A549 (cell line): ENCODE measurements around the gene AUTS2. TPM values are rescaled to one million over a fixed set of nuclear protein-coding genes. Genes with fewer than 3 reads are reported as not detected.

Source experiments
- ATAC-seq, 2 experiments: fragments of 200-7000 bp in 1 of 2; fragments of >200 bp in 1 of 2; cut with Nextera tagmentation in 1 of 2; cut with Tn5 transposase in 1 of 2; 3 replicates each; pipeline versions ENCODE4 v1.8.0 to v1.9.1; 2018 to 2020; ENCODE audit warnings: mild to moderate bottlenecking in 1 of 2, moderate library complexity in 1 of 2
- CTCF ChIA-PET: fragments of 300-600 bp; sonication (Branson Sonifier 250); formaldehyde crosslinking; extraction: SDS; loops from one replicate; lab custom pipeline; 2021; ENCODE audit warnings: antibody characterized with exemption, inconsistent platforms; lab: Yijun Ruan, JAX
- POLR2A ChIA-PET: fragments of 350-600 bp; formaldehyde crosslinking; extraction: SDS; loops from one replicate; lab custom pipeline; 2021; ENCODE audit warnings: antibody characterized with exemption, inconsistent platforms; lab: Yijun Ruan, JAX
- DNase-seq, 2 experiments: peaks; one replicate each; pipeline versions ENCODE4 v3.0.0 to v3.0.0-alpha.2; 2011 to 2016; ENCODE audit warnings: low read depth in 1 of 2, low spot score in 1 of 2
- FAIRE-seq: peaks from 2 replicates; lab custom pipeline; 2011; peaks lifted over from hg19 to GRCh38; lab: Jason Lieb, UNC
- H3K27ac ChIP-seq, 2 experiments: fragments of >200 bp; sonication (Bioruptor Twin); formaldehyde crosslinking; 3 replicates each; pipeline ENCODE4 v1.5.1; 2016 to 2017
- H3K4me1 ChIP-seq: fragments of >200 bp; sonication (Bioruptor Twin); formaldehyde crosslinking; 3 replicates; pipeline ENCODE4 v1.6.1; 2016
- H3K4me2 ChIP-seq: fragments of >200 bp; sonication (Bioruptor Twin); formaldehyde crosslinking; 3 replicates; pipeline ENCODE4 v1.6.1; 2016
- H3K4me3 ChIP-seq: fragments of >200 bp; sonication (Bioruptor Twin); formaldehyde crosslinking; 3 replicates; pipeline ENCODE4 v1.5.1; 2016
- H3K9me3 ChIP-seq: fragments of >200 bp; sonication (Bioruptor Twin); formaldehyde crosslinking; 3 replicates; pipeline ENCODE4 v1.6.1; 2016
- BHLHE40 ChIP-seq: IDR thresholded peaks from 2 replicates; pipeline ENCODE4 v1.6.1; 2012; ENCODE audit warnings: low read depth, low read length, inconsistent platforms
- CHD2 ChIP-seq: fragments of 150-350 bp; IDR thresholded peaks from 2 replicates; pipeline ENCODE4 v1.6.1; 2014; ENCODE audit warnings: low read length; ENCODE audit not compliant: partially characterized antibody
- EHMT2 ChIP-seq: fragments of 200-600 bp; sonication (generic); IDR thresholded peaks from 2 replicates; pipeline ENCODE4 v1.6.1; 2016; ENCODE audit warnings: antibody characterized with exemption, low read depth, mild to moderate bottlenecking, moderate library complexity
- EP300 ChIP-seq, 2 experiments: fragments of >200 bp; sonication (Bioruptor Twin); formaldehyde crosslinking; IDR thresholded peaks; 2 replicates in 1 of 2; 3 replicates in 1 of 2; pipeline ENCODE4 v1.6.1; 2016 to 2017
- ESRRA ChIP-seq: fragments of 150-350 bp; IDR thresholded peaks from 2 replicates; pipeline ENCODE4 v1.6.1; 2014; ENCODE audit warnings: mild to moderate bottlenecking, low read length, borderline replicate concordance
- FOSL2 ChIP-seq, 2 experiments: fragments of 450-650 bp in 1 of 2; fragments of >200 bp in 1 of 2; sonication (Bioruptor Twin) in 1 of 2; formaldehyde crosslinking; IDR thresholded peaks; 2 replicates each; pipeline versions ENCODE4 v1.5.0 to v1.6.1; 2016 to 2020; ENCODE audit warnings: mild to moderate bottlenecking in 1 of 2, moderate library complexity in 1 of 2
- FOXS1 ChIP-seq: fragments of 250-450 bp; sonication (Bioruptor Pico); IDR thresholded peaks from 2 replicates; pipeline ENCODE4 v1.5.0; 2020; ENCODE audit warnings: mild to moderate bottlenecking, moderate library complexity
- HOXA7 ChIP-seq: fragments of 250-450 bp; sonication (Bioruptor Pico); IDR thresholded peaks from 2 replicates; pipeline ENCODE4 v1.5.0; 2020; ENCODE audit warnings: mild to moderate bottlenecking, moderate library complexity
- HOXB13 ChIP-seq: fragments of 250-450 bp; sonication (Bioruptor Pico); IDR thresholded peaks from 2 replicates; pipeline ENCODE4 v1.5.0; 2020; ENCODE audit warnings: low read depth, mild to moderate bottlenecking, moderate library complexity
- HOXB5 ChIP-seq: fragments of 250-450 bp; sonication (Bioruptor Pico); IDR thresholded peaks from 2 replicates; pipeline ENCODE4 v1.5.0; 2020; ENCODE audit warnings: mild to moderate bottlenecking, moderate library complexity
- JUN ChIP-seq, 2 experiments: fragments of >200 bp; sonication (Bioruptor Twin); formaldehyde crosslinking; IDR thresholded peaks; 2 replicates in 1 of 2; 3 replicates in 1 of 2; pipeline ENCODE4 v1.6.1; 2016 to 2017
- MAZ ChIP-seq: fragments of 150-350 bp; IDR thresholded peaks from 2 replicates; pipeline ENCODE4 v1.6.1; 2014; ENCODE audit warnings: antibody characterized with exemption, low read depth, low read length, borderline replicate concordance
- MYC ChIP-seq: IDR thresholded peaks from 2 replicates; pipeline ENCODE4 v1.6.1; 2012; ENCODE audit warnings: mild to moderate bottlenecking, inconsistent platforms, low read length, improper control_type of control experiment, borderline replicate concordance
- NPAS2 ChIP-seq: fragments of 250-450 bp; sonication (Bioruptor Pico); IDR thresholded peaks from 2 replicates; pipeline ENCODE4 v1.8.0; 2022; ENCODE audit warnings: mild to moderate bottlenecking, moderate library complexity, borderline replicate concordance
- POLR2A ChIP-seq: IDR thresholded peaks from 2 replicates; pipeline ENCODE4 v1.6.1; 2012; ENCODE audit warnings: mild to moderate bottlenecking, low read length
- RAD21 ChIP-seq, 2 experiments: fragments of >200 bp in 1 of 2; sonication (Bioruptor Twin) in 1 of 2; formaldehyde crosslinking in 1 of 2; IDR thresholded peaks in 1 of 2; conservative IDR thresholded peaks in 1 of 2; 2 replicates in 1 of 2; 3 replicates in 1 of 2; pipeline ENCODE4 v1.6.1; 2012 to 2018; ENCODE audit warnings: inconsistent platforms in 1 of 2
- RARB ChIP-seq: fragments of 250-450 bp; sonication (Bioruptor Pico); IDR thresholded peaks from 2 replicates; pipeline ENCODE4 v1.8.0; 2021; ENCODE audit warnings: mild to moderate bottlenecking, moderate library complexity
- ZSCAN20 ChIP-seq: fragments of 250-450 bp; sonication (Bioruptor Pico); IDR thresholded peaks from 2 replicates; pipeline ENCODE4 v1.8.0; 2022; ENCODE audit warnings: mild to moderate bottlenecking, moderate library complexity
- WGBS: methylation state at CpG from one replicate; pipeline ENCODE4 v1.1.6; 2017; ENCODE audit errors: missing lambda C conversion rate; 5-methylcytosine and 5-hydroxymethylcytosine counted together
- polyA plus RNA-seq, 4 experiments: library from polyadenylated mRNA; depleted of rRNA in 3 of 4; stranded (reverse); fragments of >200 nt; fragmentation: RNase III in 1 of 4; extraction: RNeasy Plus Mini Kit Qiagen cat#74134 plus additional on column Dnase treatment in 1 of 4; gene quantifications; 2 replicates in 3 of 4; 3 replicates in 1 of 4; pipeline ENCODE4 v1.2.3, GENCODE V29; 2011 to 2017
- TF ChIP-seq, protein P1 (sequence below): fragments of >200 bp; sonication (Bioruptor Twin); formaldehyde crosslinking; IDR thresholded peaks from 3 replicates; pipeline ENCODE4 v1.5.1; 2016
- TF ChIP-seq, protein P2 (sequence below): IDR thresholded peaks from 2 replicates; pipeline ENCODE4 v1.6.1; 2012
- TF ChIP-seq, protein P3 (sequence below): fragments of 450-650 bp; IDR thresholded peaks from 2 replicates; pipeline ENCODE4 v1.6.1; 2014; ENCODE audit warnings: antibody characterized with exemption
- TF ChIP-seq, protein P4 (sequence below): fragments of 200-600 bp; sonication (generic); IDR thresholded peaks from 2 replicates; pipeline ENCODE4 v1.6.1; 2016; ENCODE audit warnings: antibody characterized with exemption, mild to moderate bottlenecking, moderate library complexity

AUTS2 gene
- polyA plus RNA-seq, 2 of the 4 experiments (the other 2 are of a cell fraction) = 1.6 to 3.6 TPM

DNA sequence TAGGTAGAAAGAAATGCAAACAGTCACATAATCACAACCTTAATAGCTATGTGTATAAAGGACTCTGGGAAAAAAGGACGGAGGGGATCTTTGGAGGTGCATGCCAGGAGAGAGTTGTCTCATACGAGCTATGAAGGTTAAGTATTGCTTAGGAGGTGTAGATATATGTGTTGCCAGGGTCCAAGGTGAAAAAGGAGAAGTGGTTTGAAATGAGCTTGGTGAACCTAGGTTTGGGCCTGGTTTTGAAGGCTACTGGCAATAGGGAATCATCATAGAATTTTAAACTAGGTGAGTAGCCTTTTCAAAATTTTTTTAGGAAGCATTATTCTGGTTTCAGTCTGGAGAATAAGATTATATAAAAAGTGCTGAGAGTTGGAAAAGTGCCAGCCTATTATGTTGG, 336.8 kb downstream of the AUTS2 start (continued):
- no peak for TF ChIP-seq ZSCAN20

DNA sequence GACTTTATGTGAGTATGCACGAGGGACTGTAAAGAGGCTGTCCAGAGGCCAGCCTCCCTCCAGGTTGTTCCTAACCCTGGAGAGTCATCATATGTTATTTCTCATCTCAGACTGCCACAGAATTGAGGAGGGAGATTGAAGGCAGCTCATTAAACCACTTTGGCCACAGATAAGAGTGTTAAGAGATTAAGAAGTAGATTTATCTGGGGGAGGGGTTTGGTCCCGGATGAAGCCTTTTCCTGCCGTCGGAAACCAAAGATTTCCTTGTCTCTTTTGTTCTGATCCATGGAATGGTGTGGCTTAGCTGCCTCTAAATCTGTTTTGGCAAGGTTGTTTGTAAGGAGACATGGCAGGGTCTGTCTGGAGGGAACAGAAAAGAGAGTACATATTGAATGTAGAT, 338.8 kb downstream of the AUTS2 start:
- TF ChIP-seq BHLHE40 = no peak
- no peak for TF ChIP-seq FOXS1 (CRISPR knock-in tag)
- no peak for TF ChIP-seq MYC
- TF ChIP-seq ZSCAN20 = no peak
- no peak for TF ChIP-seq EP300 (IDR thresholded peaks at IDR 0.05)
- Histone ChIP-seq H3K4me1 (no peaks in the 10 kb centered on the region), H3K4me3 (no peak overlapping the region), H3K27ac (no peak overlapping the region), H3K4me2 (no peak overlapping the region), H3K9me3 (no peaks in the 10 kb centered on the region)
- ATAC-seq (no peak), DNase-seq (no peak), FAIRE-seq (no peak)
- ChIA-PET CTCF (interaction anchor here (0.5 kb wide), 1 partner anchor 248 kb away, joined by 3 read pairs; no protein-coding TSS in a partner anchor), POLR2A (no interaction called here)
- 60% methylated on average over 4 of the region's 4 CpGs for WGBS

DNA sequence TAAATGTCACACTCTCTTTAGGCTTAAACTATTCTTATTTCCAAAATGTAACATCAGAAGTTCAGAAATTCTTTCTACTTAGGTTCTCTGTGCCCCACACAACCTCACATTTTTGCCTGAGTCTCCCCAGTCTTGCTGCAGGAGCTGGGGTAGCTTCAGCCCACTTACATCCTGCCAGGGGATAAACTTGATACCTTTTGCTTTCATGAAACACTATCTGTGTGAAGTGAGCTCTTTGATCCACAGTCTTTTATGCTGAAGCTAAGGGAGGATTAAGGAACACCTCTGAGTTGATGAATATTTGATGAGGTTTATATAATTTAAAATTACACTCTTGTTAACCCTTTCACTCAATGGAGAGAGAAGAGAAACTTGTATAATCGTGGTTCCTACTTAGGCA, 341.0 kb downstream of the AUTS2 start:
- H3K4me1 ChIP-seq = no peaks in the 10 kb centered on the region
- ATAC-seq (no peak), FAIRE-seq (no peak), DNase-seq (no peak)
- no peak for TF ChIP-seq POLR2A
- TF ChIP-seq FOSL2 (IDR thresholded peaks at IDR 0.05) = no peak
- TF ChIP-seq FOSL2 (CRISPR knock-in tag; IDR thresholded peaks at IDR 0.05) = no peak
- TF ChIP-seq, protein P1, sequence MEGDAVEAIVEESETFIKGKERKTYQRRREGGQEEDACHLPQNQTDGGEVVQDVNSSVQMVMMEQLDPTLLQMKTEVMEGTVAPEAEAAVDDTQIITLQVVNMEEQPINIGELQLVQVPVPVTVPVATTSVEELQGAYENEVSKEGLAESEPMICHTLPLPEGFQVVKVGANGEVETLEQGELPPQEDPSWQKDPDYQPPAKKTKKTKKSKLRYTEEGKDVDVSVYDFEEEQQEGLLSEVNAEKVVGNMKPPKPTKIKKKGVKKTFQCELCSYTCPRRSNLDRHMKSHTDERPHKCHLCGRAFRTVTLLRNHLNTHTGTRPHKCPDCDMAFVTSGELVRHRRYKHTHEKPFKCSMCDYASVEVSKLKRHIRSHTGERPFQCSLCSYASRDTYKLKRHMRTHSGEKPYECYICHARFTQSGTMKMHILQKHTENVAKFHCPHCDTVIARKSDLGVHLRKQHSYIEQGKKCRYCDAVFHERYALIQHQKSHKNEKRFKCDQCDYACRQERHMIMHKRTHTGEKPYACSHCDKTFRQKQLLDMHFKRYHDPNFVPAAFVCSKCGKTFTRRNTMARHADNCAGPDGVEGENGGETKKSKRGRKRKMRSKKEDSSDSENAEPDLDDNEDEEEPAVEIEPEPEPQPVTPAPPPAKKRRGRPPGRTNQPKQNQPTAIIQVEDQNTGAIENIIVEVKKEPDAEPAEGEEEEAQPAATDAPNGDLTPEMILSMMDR = no peak
- TF ChIP-seq, protein P2, sequence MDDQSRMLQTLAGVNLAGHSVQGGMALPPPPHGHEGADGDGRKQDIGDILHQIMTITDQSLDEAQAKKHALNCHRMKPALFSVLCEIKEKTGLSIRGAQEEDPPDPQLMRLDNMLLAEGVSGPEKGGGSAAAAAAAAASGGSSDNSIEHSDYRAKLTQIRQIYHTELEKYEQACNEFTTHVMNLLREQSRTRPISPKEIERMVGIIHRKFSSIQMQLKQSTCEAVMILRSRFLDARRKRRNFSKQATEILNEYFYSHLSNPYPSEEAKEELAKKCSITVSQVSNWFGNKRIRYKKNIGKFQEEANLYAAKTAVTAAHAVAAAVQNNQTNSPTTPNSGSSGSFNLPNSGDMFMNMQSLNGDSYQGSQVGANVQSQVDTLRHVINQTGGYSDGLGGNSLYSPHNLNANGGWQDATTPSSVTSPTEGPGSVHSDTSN = no peak
- TF ChIP-seq HOXA7 (CRISPR knock-in tag) = no peak
- TF ChIP-seq, protein P3, sequence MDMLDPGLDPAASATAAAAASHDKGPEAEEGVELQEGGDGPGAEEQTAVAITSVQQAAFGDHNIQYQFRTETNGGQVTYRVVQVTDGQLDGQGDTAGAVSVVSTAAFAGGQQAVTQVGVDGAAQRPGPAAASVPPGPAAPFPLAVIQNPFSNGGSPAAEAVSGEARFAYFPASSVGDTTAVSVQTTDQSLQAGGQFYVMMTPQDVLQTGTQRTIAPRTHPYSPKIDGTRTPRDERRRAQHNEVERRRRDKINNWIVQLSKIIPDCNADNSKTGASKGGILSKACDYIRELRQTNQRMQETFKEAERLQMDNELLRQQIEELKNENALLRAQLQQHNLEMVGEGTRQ = no peak
- no peak for TF ChIP-seq JUN (IDR thresholded peaks at IDR 0.05)
- H3K4me3 ChIP-seq = no peak overlapping the region
- 0% methylated on average over 1 of the region's 1 CpG for WGBS
- POLR2A ChIA-PET = no interaction called here
- no peak overlapping the region for H3K27ac ChIP-seq
- H3K4me2 ChIP-seq = no peak overlapping the region
- H3K9me3 ChIP-seq = no peaks in the 10 kb centered on the region
- CTCF ChIA-PET = no interaction called here

DNA sequence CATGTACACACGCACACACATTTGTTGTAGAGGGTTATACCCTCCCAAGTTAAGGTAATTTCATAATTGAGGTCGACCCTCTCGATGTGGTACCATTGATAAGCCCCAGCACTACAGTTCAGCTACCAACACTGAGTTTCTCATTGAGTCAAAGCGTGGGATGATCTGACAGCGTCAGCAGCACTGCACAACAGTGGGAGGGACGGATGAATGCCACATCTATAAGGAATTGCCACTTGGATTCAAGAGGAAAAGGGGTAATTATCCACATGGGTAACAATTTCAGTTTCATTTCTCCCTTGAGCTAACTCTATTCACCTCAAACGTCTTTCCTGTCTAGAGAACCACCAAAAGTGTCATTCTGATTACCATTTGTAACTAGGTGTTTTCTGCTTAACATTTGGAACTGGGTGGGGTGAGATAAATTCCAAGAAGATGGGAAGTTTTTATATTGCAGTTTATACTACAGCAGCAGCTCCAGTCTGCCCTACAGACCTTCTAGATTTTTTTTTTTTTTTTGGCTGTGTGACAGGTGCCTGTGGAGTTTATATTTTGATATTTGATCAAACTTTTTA, 342.9 kb downstream of the AUTS2 start:
- ATAC-seq (no peak), FAIRE-seq (no peak), DNase-seq (no peak)
- Histone ChIP-seq H3K9me3 (no peaks in the 10 kb centered on the region), H3K27ac (no peak overlapping the region), H3K4me2 (no peak overlapping the region), H3K4me3 (no peak overlapping the region), H3K4me1 (no peaks in the 10 kb centered on the region)
- WGBS = 23% methylated on average over 7 of the region's 7 CpGs
- POLR2A ChIA-PET = no interaction called here
- CTCF ChIA-PET = interaction anchor here (0.7 to 1.7 kb wide), 3 partner anchors 8 to 715 kb away, joined by 3 to 6 read pairs (median 4); no protein-coding TSS in a partner anchor
- TF ChIP-seq NPAS2 (CRISPR knock-in tag) = no peak
- no peak for TF ChIP-seq RARB
- TF ChIP-seq HOXB13 (CRISPR knock-in tag) = no peak
- no peak for TF ChIP-seq JUN (IDR thresholded peaks at IDR 0.05)
- TF ChIP-seq HOXB5 (CRISPR knock-in tag) = no peak
- no peak for TF ChIP-seq FOSL2 (IDR thresholded peaks at IDR 0.05)
- no peak for TF ChIP-seq FOSL2 (CRISPR knock-in tag; IDR thresholded peaks at IDR 0.05)
- TF ChIP-seq RAD21 (conservative IDR thresholded peaks at IDR 0.05 in 1 of 2, IDR thresholded peaks at IDR 0.05 in 1 of 2) = no peak
- no peak for TF ChIP-seq ESRRA
- no peak for TF ChIP-seq CHD2
- no peak for TF ChIP-seq EHMT2
- TF ChIP-seq HOXA7 (CRISPR knock-in tag) = no peak
- TF ChIP-seq, protein P2 = no peak
- TF ChIP-seq, protein P4, sequence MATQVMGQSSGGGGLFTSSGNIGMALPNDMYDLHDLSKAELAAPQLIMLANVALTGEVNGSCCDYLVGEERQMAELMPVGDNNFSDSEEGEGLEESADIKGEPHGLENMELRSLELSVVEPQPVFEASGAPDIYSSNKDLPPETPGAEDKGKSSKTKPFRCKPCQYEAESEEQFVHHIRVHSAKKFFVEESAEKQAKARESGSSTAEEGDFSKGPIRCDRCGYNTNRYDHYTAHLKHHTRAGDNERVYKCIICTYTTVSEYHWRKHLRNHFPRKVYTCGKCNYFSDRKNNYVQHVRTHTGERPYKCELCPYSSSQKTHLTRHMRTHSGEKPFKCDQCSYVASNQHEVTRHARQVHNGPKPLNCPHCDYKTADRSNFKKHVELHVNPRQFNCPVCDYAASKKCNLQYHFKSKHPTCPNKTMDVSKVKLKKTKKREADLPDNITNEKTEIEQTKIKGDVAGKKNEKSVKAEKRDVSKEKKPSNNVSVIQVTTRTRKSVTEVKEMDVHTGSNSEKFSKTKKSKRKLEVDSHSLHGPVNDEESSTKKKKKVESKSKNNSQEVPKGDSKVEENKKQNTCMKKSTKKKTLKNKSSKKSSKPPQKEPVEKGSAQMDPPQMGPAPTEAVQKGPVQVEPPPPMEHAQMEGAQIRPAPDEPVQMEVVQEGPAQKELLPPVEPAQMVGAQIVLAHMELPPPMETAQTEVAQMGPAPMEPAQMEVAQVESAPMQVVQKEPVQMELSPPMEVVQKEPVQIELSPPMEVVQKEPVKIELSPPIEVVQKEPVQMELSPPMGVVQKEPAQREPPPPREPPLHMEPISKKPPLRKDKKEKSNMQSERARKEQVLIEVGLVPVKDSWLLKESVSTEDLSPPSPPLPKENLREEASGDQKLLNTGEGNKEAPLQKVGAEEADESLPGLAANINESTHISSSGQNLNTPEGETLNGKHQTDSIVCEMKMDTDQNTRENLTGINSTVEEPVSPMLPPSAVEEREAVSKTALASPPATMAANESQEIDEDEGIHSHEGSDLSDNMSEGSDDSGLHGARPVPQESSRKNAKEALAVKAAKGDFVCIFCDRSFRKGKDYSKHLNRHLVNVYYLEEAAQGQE = no peak
- no peak for TF ChIP-seq ZSCAN20
- TF ChIP-seq MAZ = no peak
